Cardiac septum (tissue), 1 donor: Measurements from ENCODE around the gene PLK5. TPM values are rescaled to one million over a fixed set of nuclear protein-coding genes. Genes with fewer than 3 reads are reported as not detected.
"Not testable (repeated sequence)": the region's sequence is repeated elsewhere in the genome, so short reads cannot be mapped to it uniquely, and the experiment has no call there.

ENCODE experiments used
- DNase-seq: peaks from one replicate; pipeline ENCODE4 v3.0.0-alpha.2; 2020; ENCODE audit warnings: low spot score
- intact Hi-C: fragments of 100-400 bp; cut with DNase I; formaldehyde crosslinking; loops from one replicate; pipeline ENCODE4 v1.14.0; 2022
- total RNA-seq: library from RNA; stranded (reverse); fragmentation: NEBNext Ultra II Directional; extraction: Animal tissue kit (Norgen Biotek cat#: 25700); gene quantifications from one replicate; pipeline ENCODE4 v1.2.1, GENCODE V29; 2021
- donor health status: DM: no; HTN: no; CAD: no.

The PLK5 gene
- total RNA-seq, 1 donor from 2014 or later = not detected

DNA sequence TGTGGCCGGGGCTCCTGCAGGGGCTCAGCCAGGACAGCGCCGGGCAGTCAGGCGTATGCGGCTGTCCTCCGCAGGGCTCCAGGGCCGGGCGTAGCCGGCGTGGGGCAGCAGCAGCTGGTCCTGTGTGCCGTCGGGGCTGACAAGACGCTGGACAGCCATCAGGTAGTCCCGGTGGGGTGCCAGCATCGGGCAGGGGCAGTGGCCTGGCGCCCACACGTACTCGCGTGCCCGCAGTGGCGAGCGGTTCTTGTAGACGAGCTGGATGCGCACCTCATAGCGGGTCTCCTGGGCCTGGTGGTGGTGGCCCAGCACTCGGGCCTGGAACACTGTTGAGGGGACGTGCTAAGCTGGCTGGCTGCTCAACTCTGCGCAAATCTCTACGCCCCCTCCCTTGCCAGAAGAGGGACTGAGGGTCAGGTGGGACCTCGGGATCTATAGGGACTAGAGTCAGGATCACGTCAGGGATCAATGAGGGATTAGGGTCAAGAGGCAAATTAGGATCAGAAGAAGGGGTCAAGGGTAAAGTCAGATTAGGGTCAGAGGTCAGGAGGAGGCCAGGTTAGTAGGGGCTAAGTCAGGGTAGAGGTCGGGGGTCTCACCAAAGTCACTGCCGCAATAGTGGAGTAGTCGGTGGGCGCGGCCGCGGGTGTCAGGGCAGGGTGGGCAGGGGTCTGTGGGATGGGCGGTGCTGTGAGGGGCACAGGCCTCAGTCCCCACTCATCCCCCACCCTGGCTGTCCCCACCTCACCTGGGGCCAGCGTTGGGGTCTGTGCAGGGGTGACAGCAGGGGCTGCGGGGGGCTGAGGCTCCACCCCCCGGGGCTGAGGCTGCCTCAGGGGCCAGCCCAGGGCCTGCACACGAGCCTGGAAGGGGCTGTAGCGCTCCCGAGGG lies 17.6 kb upstream of the PLK5 start:
- DNase-seq = no peak
- intact Hi-C loops = no loop called here

DNA sequence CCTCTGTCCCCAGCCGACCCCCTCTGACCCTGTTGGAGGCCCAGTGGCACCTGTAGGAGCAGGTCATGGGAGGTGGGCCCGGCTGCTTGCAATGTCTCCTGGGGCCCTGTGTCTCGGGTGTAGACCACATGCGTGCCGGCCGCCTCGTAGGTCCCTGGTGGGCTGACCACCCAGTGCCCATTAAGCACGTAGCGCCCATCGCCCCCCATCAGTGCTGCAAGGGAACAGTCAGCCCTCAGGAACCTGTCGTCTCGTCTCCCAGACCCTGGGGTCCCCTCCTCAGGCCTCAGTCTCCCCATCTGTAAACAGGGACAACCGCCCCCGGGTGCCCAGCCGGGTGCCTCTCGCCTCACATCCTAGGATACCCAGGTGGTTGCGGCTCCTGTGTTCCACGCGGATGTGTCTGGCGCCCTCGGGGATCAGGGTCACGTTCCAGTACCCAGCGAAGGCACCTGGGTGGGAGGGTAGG lies 16.7 kb upstream of the PLK5 start:
- intact Hi-C loops = no loop called here
- no peak for DNase-seq

DNA sequence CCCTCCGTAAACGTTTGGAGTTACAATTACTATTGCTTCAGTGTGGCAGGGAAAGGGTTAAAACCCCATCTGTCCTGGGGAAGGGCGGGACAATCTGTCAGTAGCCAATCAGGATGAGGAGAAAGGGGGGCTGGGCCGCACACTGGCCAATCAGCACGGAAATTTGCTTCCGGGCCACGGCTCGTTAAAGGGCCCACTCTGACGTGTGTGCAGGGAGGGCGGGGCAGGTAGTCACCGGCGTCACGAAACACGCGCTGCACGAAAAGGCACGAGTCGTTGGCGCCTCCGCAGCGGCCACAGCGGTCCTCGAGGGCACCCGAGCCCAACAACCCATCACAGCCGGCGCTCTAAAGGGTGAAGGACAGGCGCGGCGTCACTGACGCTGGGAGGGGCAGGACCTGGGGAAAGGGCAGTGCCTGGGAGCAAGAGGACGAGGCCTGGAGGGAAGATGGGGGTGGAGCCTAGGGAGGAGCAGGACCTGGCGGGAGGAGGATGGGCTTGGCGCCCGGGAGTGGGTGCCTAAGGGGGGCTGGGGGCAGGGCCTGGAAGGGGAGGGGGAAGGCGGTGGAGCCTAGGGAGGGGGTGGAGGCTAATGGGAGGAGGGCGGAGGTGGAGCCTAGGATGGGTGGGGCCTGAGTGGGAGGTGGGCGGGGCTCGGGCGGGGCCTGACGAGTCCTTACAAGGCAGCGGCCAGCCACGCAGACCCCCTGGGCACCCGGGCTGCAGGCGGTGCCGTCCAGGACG lies 15.9 kb upstream of the PLK5 start:
- intact Hi-C loops = no loop called here
- DNase-seq = peak; percentile 94

DNA sequence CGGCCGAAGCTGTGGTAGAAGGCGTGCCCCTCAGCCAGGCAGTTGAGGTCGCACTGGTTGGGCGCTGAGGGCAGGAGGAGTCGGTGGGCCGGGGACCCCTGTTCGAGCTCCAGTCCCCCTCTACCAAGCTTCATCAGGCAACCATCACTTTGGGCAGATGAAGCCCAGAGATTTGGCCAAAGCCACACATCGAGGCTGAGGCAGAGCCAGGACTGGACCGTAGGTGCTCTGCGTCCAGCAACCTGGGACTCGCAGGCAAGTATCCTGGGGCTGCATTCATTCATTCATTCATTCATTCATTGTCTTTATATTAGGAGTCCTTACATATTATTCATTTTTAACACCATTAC lies 15.4 kb upstream of the PLK5 start:
- DNase-seq = no peak
- intact Hi-C loops = no loop called here

DNA sequence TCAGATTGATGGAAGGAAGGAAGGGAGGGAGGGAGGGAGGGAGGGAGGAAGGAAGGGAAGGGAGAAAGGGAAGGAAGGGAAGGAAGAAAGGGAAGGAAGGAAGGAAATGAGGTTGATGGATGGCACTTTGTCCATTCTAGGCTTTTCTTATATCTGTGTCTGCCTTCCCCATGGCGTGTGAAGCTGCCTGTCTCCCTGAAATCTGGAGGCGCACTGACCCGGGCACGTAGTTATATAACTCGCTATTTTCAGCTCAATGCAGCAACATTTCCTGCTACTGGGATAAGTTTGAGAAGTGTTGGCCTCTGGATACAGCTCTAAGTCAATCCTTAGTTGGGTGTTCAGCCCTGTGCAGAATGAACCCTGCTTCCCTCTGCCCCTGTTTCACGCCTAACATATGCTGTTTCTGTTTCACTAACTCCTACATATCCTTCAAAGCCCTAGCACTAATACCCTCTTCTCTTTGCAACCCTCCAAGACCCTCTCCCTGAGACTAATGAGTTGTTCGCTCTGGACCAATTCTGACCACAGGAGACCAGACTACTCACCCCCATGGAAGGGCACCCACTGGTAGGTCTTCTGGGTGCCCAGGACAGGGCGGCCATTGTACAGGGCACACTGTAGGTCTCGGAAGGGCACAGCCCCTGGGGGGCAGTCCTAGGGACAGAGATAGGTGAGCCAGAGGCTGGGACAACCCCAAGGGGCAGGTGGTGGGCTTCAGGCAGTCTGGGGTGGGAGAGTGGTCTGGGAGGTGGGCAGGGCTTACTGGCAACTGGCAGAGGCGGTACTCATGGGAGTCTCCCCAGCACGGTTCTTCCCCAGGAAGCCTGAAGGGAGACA lies 14.1 kb upstream of the PLK5 start:
- no peak for DNase-seq
- intact Hi-C loops = no loop called here

DNA sequence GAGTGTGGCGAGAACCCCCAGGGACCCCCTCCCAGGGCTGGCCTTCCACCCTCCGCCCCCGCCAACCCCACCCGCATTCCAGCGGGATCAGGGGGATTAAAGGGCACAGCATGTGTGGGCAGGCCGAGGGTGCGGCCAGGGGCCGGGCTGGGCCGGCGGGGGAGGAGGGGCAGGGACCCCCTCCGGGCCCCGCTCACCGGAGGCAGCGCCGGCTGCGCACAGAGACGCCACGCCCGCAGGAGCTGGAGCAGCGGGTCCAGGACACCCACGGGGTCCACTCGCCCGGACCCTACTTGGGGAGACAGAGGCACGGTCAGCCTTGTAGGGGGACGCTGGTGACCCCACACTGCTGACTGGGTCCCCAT lies 13.5 kb upstream of the PLK5 start:
- no peak for DNase-seq
- intact Hi-C loops = no loop called here

DNA sequence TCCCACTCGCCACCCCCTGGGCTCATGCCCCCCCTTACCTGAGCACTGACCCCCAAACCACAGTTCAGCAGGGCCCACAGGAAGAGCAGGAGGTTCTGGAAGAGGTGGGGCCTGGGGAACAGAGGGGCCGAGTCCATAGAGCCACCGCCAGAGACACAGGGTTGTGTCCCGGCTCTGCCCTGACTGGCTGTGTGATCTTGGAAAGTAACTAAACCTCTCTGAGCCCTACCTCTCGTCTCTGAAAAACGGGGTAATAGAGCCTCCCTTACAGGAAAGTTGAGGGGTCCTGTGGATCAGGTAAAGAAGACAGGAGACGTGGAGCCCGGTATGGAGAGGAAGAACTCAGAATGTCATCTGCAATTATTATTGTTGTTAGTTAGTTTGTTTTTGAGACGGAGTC lies 13.1 kb upstream of the PLK5 start:
- intact Hi-C loops = no loop called here
- DNase-seq = no peak

DNA sequence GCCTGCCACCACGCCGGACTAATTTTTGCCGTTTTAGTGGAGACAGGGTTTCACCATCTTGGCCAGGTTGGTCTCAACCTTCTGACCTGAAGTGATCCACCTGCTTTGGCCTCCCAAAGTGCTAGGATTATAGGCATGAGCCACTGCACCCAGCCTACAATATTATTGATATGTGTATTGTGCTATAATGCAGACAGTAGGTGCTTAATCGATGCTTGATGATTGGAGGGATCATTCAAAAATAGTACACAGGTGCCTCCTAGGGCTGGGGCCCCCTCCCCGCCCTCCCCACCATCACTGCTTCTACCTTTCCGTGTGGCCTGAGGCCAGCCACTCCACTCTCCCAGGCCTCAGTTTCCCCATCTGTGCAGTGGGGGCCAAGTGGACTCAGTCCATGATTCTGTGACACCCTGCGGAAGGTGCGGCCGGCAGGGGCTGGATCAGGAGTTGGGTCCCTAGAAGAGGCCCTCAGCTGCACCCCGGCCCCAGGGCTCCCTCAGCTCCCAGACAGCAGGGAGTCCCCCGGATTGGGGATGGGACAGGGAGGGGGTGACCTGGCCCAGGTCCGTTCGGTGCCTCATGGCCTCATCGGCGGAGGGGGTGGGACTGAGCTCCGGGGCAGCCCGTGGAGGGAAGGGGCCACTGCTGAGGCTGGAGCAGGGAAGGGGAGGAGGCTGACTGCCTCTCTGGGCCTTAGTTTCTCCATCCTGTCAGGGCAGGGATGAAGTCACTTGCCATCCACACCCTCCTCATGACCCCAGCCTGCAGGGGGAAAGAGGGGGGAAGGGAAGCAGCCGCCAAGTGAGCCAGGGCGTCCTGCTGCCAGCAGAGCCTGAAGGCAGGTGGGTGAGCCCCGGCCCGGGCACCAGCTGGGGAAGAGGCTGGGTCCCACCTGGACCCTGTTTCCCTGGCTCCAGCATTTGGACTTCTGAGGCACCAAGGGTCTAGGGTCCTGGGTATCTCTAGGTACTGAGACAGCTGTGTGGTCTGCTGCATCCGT lies 12.3 kb upstream of the PLK5 start:
- no peak for DNase-seq
- intact Hi-C loops = no loop called here

DNA sequence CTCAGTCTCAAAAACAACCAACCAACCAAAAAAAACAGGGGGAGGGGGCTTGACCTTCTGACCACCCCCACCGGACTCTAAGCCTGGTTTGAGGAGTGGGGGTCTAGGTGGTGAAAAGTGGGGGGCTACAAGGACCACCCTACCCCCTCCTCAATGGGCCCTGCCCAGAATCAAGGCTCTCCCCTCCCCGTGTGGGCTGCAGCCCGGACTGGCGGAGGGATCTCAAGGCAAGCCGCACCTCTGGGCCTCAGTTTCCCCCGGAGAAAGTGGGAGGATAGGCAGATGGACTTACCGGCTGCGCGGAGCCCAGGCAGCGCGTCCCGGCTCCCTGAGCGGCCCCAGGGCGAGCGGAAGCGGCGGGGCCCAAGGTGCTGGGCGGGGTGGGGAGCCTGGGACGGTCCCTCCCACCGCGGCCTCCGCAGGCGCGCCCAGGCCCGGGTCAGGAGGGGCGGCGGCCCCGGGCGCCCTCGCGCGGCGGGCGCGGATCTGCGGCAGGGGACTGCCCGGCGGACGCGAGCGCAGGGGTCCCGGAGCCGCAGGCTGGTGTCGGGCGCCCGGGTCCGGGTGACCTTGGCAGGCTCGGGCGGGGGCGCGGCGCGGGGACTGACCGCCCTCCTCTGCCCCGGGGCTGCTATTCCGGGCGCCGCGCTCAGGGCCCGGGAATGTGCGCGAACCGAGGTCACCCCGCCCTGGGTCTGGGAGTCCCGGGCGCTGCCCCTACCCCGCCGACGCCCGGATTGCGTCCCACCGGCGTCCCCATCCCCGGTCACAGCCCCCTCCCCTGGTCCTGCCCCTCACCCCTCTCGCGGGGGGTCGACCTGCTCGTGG lies 11.0 kb upstream of the PLK5 start, which contains the start of gene ADAMTSL5:
Gene ADAMTSL5 (minus strand): TSS at position 349 of the 828 bp plus-strand sequence. CDS start 2,076 bp downstream, outside the sequence.
- peak; percentile 86 for DNase-seq
- intact Hi-C loops = no loop called here

DNA sequence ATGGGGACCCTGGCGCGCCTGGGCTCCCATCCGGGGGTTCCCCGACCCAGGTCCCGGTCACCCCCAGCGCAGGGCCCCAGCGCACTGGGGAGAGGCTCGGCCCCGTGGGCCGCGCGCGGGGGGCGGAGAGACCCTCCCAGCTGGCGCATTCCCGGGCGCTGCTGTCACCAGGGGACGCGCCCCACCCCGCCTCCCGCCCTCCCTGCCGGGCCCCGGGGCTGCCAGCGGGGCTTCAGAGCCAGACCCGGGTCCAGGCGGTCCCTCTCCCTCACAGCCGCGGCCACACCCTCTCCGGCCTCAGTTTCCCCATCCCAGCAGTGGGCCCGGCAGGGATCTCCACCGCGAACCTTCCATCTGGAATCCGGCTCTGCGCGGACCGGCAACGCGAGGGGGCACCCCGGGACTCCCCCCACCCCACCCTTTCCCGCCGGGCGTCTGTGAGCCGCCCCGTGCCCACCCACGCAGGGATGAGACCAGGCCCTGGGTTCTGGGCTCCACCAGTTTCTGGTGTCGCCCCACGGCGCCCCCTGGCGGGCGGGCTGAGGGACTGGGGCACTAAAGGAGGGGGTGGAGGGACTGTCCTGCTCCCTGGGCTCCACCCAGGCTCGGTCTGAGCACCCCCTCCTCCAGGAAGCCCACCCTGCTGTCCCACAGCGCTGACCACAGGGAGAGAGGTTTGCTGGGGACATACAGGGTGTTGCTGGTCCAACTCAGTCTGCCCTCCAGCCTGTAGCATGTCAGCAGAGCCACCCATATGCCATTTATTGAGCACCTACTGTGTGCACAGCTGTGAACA lies 10.2 kb upstream of the PLK5 start:
- no peak for DNase-seq
- intact Hi-C loops = no loop called here

DNA sequence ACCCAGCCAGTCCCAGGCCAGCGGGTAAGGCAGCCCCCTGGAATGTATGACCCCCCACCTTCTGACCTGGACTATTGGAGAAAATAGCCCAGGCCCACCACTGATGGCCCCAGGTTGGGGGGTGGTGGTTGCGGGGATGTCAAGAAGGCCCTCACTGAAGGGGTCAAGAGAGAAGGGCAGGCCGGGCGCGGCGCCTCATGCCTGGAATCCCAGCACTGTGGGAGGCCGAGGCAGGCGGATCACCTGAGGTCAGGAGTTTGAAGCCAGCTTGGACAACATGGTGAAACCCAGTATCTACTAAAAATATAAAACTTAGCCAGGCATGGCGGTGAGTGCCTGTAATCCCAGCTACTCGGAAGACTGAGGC lies 9.6 kb upstream of the PLK5 start:
- intact Hi-C loops = no loop called here
- DNase-seq = no peak

DNA sequence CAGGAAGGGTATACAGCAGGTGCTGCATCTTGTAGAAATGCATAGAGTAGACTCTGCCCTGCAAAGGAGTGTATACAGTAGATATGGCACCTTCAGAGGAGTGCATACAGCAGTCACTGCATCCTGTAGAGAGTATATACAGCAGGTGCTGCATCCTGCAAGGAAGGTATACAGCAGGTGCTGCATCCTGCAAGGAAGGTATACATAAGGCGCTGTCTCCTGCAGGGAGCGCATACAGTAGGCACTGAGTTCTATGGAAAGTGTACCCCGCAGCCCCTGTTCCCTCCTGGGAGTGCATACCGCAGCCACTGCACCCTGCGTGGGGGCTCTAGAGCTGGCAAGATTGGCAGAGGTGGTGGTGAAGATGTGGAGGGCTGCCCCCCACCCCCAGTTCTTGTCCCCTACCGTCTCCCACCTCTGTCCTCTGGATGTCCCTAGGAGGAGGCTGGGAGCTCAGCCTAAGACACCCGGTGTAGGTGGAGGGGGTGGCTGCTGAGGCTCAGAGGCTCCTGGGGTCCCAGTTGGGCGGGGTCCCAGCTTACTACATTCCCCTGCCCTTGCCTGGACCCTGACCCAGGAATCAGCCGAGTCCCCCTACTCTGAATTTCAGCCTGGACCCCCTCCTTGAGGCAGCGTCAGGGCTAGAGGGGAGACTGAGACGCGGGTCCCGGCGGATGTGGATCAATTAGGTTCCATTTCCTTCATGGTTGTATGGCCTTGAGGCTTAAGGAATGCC lies 8.7 kb upstream of the PLK5 start:
- intact Hi-C loops = no loop called here
- no peak for DNase-seq

DNA sequence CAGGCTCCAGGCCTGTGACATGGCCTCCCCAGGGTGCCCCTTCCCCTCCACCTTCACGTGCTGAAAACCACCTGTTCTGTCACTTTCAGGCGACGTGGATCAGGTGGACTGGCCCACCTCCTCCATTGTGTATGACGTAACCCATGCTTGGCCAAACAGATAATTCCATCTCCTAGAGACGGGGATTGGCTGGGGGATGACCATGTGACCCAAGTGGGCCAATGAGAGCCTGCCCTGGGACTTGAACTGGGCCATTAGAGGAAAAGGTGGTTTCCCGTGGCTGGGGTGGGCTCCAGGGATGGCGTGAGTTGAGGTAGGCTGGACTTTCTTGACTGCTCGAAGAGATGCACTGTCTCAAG lies 7.5 kb upstream of the PLK5 start:
- intact Hi-C loops = no loop called here
- no peak for DNase-seq

DNA sequence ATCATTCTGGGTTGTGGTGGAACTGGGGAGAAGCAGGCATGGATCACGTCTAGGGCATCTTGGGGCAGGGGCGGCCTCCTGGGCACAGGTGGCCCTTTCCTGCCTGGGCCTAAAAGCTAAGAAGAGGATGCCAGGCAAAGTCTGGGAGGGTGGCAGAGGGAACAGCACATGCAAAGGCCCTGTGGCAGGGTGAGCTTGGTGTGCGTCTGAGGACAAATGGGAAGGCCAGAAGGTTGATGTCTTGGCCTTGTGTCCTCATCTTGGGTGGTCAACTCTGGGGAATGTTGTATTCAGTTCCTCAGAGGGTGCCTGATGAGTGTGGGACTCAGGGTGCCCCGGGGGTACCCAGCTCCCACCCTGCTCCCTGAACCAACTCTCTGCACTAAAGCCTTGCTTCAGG lies 5.4 kb upstream of the PLK5 start:
- no peak for DNase-seq
- intact Hi-C loops = no loop called here

DNA sequence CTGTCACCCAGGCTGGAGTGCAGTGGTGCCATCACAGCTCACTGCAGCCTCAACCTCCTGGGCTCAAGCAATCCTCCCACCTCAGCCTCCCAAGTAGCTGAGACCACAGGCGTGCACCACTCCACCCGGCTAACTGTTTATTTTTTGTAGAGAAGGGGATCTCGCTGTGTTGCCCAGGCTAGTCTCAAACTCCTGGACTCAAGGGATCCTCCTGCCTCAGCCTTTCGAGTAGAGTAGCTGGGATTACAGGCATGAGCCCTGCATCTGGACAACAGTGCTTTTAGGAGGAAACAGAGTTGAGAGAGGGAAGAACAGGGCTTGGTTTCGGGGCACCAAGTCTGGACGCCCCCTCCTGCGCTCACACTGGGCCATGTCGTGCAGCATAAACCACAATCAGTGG lies 4.1 kb upstream of the PLK5 start:
- DNase-seq, intact Hi-C loops: not testable (repeated sequence)

DNA sequence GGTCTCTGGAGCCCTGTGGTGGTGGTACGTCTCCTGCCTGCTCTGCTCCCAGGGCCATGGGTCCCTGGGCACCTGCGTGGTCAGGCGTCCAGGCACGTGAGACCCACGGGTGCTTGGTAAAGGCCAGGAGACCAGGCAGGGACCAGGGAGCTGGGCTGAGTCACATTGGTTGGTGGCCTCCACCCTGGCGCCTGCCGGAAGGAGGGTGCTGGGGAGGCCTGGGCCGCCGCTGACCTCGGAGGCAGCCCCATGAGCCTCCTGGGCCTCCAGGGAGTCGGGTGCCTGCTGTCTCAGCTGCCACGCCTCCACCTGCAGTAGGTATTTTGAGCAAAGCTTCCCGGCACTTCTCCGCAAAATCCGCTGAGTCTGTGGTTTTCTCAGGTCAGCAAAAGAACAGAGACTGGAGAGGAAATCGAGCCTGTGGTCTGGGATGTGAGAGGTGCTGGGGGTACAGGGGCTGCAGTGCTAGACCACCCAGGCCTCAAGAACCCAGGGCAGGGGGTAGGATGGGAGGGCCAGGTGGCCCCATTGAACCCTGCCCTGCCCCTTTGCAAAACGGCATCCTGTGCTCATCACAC lies 3.6 kb upstream of the PLK5 start:
- DNase-seq = no peak

More for the DNA sequence above, 3.6 kb upstream of the PLK5 start:
- intact Hi-C loops = no loop called here
